SIG-M5 treated with dmso at 0.1 percent for 504 hours (cell line): ENCODE data around the gene BRD4.

Source experiments
- DNase-seq: peaks from one replicate; lab custom pipeline; 2025; ENCODE audit not compliant: unreplicated experiment; lab: John Stamatoyannopoulos, UW

The BRD4 gene

DNA sequence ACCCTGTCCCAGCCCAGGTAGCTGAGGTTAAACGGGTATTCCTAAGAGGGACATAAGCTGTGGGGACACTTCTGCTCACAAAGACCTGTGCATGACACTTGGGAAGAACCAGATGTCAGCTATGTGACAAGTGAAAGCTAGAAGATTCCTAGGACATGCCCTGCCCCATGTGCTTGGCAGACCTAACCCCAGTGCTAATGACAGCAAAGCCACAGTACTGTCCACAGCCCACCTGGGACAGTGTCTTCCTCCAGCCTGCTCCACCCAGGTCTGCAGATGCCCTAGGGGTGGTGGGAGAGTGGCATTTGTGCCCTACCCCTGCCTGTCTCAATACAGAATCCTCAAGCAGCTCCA is 81.7 kb downstream of the BRD4 start:
- DNase-seq = no peak

DNA sequence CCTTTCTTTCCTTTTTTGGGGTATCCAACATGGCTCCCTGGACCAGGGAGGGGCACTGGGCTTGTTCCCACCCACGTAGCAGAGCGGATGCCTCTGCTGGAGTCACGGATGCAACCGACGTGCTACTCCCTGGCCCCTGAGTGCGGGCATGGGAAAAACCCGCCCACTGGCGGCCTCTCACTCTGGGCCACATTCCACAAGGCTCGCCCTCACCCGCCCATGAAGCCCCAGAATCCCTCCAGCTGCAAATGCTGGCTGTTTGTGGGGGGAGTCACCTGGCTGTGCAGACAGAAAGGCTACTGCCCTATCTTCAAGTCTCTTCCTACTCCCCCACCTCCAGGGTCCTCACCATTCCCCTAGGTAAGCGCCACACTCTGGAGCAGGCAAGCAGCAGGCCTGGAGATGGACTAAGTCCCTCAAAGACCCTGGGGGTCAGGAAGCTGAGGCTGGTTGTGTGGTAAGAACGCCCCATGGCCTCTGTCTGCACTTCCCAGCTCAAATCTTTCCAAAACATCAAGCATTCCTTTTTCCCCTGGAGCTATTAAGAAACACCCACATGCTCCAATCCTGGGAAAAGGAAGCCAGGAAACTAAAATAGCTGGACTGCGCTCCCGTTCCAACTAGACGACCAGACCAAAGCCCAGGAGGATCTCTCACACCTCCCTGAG is 82.2 kb downstream of the BRD4 start:
- DNase-seq = no peak

DNA sequence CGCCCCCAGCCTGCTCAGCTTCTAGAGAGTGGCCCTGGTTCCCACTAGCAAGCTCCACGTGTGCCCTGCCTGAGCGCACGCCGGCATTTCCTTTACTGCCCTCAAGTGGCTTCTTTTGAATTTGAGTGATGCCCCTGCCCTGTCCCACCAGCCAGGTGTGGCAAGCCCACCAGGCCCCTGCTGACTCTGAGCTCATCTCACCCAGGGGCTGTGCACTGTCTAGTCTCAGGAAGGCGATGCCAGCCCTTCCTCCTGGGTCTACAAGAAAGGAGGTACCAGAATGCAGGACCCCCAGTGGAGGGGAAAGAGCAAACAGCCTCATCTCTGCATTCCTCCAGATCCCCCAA is 82.8 kb downstream of the BRD4 start:
- no peak for DNase-seq

DNA sequence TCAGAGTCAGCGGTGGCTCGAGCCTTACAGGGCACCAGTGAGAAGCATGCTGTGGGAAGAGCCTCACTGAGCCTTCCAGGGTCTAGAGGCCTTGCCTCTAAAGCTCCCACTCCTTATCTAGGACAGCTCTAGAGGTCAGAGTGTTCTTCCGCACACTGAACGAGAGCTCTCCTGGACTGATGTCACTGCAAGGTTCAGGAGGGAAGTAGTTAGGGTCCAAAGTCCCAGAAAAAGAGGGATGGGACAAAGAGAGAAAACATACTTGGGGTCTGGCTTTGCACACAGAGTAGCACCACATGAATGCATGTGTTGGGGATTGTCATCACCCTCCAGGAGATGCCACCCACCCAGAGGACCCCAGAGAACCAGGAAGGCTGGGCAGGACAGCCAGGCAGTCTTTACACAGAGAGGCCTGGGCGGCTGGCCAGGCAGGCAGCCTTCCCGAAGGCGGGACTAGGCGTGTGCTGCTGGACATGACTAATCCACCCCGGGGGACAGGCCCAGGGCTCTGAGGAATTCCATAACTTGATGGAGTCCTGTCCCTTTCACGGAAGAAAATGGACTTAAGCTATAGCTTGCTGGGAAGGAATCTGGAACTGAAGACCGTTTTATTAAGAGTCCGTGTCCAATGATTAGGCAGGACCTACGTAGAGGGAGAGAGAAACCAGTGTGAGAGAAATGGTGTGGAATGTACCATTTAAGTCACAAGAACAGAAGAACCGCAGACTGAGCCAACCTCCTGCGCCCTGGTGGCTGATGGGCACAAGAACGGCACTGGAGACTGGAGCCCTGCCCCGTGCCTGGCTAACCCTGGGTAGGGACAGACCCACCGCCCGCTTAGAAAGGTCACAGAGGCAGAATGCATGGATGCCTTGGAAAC is 83.5 kb downstream of the BRD4 start:
- no peak for DNase-seq

DNA sequence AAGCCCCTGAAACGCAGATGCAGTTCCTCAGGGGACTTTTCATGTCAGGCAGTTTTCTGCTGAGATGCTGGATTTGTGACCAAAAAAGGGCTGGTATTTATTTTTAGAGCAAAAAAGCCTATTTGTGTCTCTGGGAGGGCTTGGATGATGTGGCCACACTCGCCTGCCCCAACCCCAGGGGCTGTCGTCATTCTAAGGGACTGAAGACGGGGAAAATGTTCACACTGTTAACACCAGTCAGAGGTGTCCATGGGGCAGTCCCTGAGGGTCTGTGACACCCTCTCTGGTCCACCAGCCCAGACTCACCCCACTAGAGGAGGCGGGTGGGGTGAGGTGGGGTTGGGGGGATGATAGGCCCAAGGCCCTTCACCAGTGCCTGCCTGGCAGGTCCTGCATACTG is 84.2 kb downstream of the BRD4 start:
- no peak for DNase-seq

DNA sequence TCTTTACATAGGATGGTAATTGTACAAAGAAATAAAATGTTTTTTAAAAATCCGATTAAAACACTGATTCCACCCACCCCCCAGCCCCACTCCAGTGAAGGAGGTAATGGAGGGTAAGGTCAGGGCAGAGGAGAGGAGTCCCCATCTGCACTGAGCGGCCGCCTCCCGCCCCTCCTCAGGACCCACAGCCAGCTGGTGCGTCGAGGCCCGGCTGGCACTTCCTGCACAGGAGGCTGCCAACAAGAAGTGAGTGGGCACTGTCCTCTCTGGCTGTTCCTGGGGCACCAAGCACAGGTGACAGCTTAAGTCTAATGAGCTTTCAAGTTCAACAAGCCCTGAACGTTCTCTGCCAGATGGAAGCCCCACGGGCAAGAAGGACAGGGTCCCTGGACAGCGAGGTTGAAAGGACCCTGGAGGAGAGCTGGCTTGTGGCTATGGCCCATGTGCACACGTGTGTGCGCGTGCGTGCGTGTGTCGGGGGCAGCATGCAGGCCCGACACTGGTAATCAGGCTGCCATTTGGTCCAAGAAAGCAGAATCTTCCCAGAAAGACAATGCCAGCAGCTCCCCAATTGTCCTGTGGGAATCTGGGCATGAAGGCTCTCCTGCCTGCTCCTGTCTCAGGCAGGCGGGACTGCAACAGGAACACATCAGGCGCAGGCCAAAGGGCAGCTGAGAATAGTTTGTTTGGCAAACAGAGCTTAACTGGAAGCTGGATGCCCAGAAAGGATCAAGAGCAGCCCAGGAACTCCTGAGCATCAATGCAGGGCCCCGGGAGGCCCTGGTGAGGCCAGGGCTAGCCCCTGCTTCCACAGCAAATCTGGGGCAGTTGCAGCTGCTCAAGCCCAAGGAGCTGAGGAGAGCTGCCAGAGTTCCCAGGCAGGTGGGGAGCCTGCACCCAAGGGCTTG is 85.0 kb downstream of the BRD4 start:
- DNase-seq = no peak

DNA sequence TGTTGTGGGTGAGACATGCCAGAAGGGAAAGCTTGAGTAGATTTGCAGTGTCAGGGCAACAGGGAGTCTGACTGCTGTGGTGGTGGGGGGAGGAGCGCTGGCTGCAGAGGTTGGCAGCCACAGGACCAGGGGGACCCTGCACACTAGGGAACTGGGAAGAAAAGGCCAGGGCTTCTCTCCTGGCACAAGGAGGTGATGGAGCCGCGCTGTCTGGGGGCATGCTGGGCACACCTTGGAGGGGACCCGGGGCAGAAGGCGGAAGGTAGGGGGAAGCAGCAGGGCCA is 86.2 kb downstream of the BRD4 start:
- no peak for DNase-seq

DNA sequence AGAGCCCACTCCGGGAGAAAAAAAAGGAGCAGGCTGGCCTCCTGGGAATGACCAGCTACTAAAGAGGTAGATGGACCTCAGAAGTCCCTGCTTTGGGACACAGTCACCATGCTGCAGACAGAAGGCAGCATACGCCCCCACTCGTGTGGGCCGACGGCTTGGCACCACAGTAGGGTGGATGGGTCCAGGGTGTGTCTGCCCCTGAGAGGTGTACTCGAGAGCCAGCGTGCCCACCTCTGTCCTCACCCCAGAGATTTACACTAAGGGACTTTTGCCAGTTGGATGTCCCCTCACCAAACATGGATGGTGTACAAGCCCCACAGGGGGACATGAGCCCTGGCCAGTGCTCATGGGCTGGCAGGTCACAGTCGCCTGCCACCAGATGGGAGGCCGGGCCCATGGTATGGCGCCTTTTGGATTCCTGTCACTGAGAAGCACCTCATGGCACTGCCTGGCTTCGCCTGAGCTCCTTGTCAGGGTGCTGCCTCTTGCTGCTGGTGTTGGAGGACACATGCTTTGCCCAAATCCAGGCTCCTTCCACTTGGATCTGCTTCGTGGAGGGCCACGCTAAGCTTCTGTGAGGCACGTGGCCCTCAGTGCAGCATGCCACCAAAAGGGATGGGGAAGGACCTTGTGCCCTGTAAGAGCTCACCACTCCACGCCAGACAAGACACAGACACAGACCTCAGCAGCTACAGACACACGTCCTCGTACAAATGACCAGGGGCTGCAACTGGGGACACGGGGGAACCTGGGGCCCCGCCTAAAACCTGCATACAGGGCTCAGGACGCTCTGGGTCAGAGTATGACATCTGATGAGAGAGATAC is 86.8 kb downstream of the BRD4 start:
- DNase-seq = no peak

DNA sequence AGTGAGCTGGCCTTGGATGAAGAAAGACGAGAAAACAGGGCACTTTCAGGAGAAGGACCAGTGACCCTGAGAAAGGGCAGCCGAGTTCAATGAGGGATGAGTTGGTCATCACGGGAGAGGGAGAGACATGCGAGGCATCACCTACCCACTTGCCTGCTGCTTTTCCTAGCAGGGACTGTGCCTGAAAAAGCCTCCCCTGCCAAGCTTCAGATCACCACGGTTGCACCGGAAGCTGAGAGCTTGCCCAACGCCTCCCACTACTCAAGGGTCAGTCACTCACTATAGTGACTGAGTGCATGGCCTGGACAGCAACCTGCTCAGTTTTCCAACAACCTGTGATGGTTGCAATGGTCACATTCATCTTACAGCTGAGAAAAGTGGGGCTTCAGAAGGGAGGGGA is 87.5 kb downstream of the BRD4 start:
- DNase-seq = no peak

DNA sequence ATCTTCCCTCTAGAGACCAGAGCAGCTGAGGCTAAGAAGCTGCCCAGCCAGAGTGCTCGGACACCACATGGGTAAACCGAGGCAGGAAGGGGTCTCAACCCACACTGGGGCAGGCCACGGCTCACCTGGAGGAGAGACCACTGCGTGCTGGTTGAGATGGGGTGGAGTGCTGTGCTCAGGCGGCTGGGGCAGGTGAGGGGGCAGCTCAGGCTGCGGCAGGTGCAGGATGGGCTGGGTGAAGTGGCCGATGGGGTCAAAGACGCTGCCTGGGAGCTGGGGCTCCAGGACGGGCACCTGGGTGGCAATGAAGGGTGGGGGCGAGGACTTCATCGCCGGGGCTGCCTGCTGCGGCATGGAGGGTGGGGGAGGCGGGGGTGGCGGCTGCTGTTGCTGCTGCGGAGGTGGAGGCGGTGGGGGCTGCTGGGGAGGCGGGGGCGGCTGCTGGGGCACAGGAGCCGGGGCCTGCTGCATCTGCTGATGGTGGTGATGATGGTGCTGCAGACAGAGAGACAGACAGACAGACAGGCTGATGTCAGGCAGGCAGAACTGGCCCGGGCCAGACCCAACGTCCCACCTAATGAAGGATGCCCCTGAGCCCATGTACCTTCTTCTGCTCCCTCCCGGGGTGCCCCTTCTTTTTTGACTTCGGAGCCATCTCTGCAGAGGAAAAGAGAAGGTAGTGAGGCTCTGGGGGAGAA is 88.1 kb downstream of the BRD4 start:
- no peak for DNase-seq

DNA sequence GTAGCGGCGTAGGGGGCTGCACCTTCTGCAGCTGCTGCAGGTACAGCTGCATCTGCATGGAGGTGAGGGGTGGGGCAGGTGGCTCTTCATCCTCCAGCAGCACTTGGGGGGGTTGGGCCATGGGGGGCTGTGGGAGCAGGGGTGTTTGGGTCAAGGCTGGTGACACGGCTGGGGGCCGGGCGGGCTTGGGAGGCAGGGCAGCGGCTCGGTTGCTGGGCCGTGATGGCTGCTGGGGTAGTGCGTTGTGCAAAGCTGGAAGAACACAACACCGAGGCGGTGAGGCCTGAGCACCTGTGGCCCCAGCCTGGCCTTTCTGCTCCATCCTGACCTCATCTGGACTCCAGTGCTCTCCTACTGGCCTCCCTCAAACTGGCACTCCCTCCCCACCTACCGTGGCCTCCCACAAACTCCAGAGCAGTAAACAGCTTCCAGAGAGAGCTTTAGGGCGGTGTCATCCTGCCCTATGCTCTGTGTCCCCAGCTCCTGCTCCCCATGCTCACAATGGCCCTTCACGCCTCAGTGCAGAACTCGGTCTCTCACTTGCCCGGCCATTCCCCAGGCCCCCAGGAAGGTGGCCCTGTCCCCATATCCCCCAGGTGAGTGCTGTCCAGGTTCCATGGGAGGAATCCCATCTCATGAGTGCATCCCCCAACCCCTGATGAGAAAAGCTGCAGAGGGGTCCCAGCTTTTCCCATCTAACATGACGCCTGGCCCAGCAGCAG is 88.9 kb downstream of the BRD4 start:
- DNase-seq = no peak

DNA sequence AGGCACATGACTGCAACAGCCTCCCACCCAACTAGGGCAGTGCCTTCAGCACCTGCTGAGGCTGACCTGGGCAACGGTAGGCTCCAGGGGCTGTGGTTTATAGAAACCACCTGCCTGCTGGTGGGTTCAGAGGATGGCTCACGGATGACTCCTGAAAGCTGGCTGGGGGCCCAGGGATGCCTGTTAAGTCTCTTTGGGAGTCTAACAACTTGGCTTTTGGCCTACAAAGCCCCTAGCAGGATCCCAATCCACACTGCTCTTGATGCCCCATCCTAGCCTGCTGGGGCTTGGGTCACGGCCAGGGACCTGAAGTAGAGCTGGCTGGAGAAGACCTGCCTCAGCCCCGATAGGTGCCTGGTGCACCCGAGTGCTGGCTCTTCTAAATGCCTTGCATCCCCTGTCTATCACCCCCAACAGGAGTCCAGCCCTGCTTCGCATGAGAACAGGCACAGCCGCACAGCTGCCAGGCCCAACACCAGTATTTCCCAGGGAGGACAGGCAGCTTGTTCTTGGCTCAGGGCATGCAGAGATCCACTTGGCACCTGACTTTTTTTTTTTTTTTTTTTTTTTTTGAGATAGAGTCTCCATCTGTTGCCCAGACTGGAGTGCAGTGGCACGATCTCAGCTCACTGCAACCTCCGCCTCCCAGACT is 91.0 kb downstream of the BRD4 start:
- DNase-seq = no peak

DNA sequence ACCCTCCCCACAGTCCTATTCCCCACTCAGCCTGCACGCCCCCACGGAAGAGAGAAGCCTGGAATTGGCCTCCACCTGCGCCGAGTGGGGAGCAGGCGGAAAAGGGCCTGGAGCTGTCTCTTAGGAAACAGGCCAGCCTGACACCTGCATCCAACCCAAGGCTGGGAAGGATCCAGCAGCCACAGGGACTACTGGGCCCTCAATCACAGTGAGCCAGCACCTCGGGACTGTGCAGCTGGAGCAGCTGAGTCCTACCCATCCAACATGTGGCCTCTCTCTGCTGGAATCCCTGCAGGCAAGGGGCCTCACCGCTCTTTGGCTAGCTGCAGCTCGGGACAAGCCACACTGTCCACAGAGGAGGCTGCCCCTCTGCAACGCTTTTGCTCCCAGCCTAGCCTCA is 91.8 kb downstream of the BRD4 start:
- DNase-seq = no peak

DNA sequence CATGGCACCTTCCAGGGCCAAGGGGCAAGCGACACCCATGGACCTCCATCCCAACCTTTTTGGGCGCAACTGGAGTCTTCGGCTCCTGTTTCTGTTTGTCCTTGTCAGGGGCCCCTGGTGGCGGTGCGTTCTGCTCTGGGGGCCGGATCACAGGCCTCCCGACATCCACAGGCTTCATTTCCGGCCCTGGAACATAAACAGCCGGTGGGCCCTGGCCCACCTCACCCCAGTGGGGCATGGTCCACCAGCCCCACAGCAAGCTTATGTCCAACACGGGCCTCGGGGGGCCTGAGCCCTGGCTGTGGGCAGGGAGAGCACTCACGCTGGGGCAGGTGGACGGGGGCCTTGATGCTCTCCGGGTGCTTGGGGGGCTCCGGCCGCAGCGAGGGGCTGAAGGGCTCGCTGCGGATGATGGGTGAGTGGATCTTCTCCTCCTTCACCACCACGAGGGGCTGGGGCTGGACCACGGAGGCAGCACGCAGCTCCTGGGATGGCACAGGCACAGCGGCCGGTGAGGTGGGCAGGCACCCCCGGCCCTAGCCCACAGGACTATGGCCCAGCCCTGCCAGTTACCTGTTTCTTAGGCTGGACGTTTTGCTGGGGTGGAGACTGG is 92.9 kb downstream of the BRD4 start:
- DNase-seq = no peak

DNA sequence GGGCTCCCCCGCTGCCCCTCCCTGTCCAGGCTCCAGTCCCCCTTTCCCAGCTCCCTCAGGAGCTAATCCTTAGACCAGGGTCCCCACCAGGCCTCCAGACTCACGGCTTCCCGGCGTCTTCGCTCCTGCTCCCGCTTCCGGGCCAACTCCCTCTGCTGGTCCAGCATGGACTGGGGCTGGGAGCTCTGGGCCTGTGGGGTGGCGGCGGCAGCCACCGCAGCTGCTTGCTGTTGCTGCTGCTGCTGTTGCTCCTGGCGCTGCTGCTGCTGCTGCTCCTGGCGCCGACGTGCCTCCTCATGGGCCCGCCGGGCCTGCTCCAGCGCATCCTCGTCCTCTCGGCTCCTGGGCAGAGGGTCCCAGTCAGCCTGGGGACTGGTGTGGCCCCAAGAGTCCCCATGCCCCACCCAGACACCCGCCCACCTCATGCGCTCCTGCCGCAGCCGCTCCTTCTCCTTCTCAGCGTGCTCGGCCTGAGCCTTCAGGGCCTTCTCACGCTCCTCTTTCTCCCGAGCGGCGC is 93.6 kb downstream of the BRD4 start:
- DNase-seq = no peak

DNA sequence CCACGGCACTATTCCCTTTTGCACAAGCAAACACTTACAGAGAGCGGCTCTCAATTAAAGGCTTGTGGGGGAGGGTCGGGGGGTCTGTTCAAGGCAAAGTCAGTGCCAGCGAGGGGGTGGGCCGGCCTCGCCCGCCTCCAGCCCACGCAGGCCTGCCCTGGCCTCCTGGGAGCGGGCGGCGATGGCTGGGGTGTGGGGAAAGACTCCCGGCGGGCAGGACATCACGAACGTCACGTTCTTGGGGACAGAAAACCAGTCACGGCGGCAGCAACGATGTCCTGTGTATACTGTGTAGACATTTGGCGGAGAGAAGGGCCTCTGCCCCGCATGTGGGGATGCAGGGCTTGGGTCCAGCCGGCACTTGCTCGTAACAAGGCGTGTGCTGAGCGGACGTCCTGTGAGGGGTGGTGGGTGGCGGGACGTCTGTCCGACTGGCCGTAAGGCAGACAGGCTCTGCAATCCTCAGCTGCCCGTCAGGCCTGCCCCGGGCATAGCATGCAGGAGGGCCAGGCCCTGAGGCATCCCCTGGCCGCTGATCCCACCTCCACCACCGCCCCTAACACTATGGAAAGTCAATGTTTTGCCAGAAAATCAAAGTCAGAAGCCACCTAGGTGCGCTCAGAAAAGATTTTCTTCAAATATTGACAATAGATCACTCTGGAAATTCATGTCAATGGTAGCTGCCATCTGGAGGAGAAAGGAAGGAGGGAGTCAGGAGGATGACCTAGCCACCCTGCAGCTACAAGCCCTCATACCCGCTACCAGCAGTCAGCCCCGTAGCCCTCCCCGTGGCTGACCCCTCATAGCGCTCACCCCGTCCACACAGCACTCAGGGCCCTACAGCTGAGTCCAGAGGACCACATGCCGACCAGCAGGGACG is 94.3 kb downstream of the BRD4 start:
- DNase-seq = no peak

DNA sequence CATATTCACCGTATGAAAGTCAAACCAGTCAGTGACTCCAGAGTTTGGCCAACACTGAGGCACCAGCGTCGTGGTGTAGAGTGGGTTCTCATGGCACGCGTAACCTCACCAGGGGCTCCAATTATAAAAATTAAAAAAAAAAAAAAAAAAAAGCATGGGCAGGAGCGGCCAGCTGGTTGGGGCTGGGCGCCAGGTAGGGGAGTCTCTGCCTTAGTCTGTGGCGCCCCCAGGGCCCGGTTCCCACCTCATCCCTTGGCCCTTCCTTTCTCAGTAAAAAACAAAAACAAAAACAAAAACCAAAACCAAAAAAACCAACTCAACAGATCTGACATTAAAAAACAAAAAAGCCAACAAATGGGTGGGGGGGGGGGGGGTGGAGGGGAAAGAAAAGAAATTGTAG is 95.5 kb downstream of the BRD4 start:
- DNase-seq = no peak

DNA sequence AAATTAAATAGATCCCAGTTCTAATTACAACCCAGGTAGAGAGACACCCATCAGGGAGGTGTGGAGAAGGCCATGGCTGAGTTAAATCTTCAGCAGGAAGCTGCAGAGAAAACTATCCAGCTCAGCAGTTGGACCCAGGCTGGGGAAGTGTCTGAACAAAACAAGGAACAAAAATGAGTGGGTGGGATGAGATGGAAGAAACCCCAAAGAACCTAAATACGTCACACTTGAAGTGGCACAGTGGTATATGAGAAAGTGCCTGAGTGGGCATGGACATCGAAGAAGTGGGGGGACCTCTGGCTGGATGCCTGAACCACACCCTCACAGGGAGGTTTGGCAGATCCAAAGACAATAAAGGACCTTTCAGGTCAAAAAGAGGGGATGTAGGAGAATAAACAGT is 96.6 kb downstream of the BRD4 start:
- no peak for DNase-seq
